Memory B cell (primary cell): ENCODE data around the gene ARR3.
"Not testable (repeated sequence)": the region's sequence is repeated elsewhere in the genome, so short reads cannot be mapped to it uniquely, and the experiment has no call there.

ENCODE experiments used
- ATAC-seq: fragments of 150-1000 bp; cut with Tn5 transposase; 2 replicates; pipeline ENCODE4 v1.10.0; 2021; ENCODE audit warnings: low read depth, mild to moderate bottlenecking, moderate library complexity
- DNase-seq, 2 donors: peaks; one replicate each; pipeline ENCODE4 v3.0.0; 2022; ENCODE audit warnings: low spot score in 2 of 2
- H3K27ac Mint-ChIP-seq: one replicate; pipeline ENCODE4 v1.8.0; 2022; ENCODE audit warnings: mild to moderate bottlenecking, moderate library complexity, mixed read lengths
- H3K27me3 Mint-ChIP-seq: one replicate; pipeline ENCODE4 v1.8.0; 2022; ENCODE audit warnings: mixed read lengths
- H3K36me3 Mint-ChIP-seq: one replicate; pipeline ENCODE4 v1.8.0; 2022; ENCODE audit warnings: mild to moderate bottlenecking, mixed read lengths
- H3K4me1 Mint-ChIP-seq: one replicate; pipeline ENCODE4 v1.8.0; 2022; ENCODE audit warnings: mixed read lengths
- H3K4me3 Mint-ChIP-seq: one replicate; pipeline ENCODE4 v1.8.0; 2022; ENCODE audit warnings: mild to moderate bottlenecking, moderate library complexity, mixed read lengths
- H3K9me3 Mint-ChIP-seq: one replicate; pipeline ENCODE4 v1.8.0; 2022; ENCODE audit warnings: mixed read lengths

ARR3 gene

GRCh38 chrX:70268034-70268433 is at the start of gene ARR3:
Gene ARR3 (plus strand): TSS chrX:70268334. CDS start chrX:70269386, 1,052 bp downstream.
- DNase-seq, result no peak
- no peaks in the 10 kb centered on the region for H3K27me3 Mint-ChIP-seq
- peaks cover 7% of the 10 kb centered on the region for H3K36me3 Mint-ChIP-seq
- H3K27ac Mint-ChIP-seq, result no peak within 1 kb of the TSS
- no peak for ATAC-seq
- H3K9me3 Mint-ChIP-seq, result no peaks in the 10 kb centered on the region
- no peak within 1 kb of the TSS for H3K4me3 Mint-ChIP-seq
- no peaks in the 10 kb centered on the region for H3K4me1 Mint-ChIP-seq

GRCh38 chrX:70219938-70220764 is 48.0 kb upstream of the ARR3 start:
- H3K27me3 Mint-ChIP-seq, result no peaks in the 10 kb centered on the region
- no peaks in the 10 kb centered on the region for H3K9me3 Mint-ChIP-seq
- no peaks in the 10 kb centered on the region for H3K36me3 Mint-ChIP-seq
- DNase-seq (no peak), ATAC-seq (no peak)
- no peak overlapping the region for H3K4me3 Mint-ChIP-seq
- no peak overlapping the region for H3K27ac Mint-ChIP-seq
- no peaks in the 10 kb centered on the region for H3K4me1 Mint-ChIP-seq

GRCh38 chrX:70226048-70226447 is 42.1 kb upstream of the ARR3 start:
- Mint-ChIP-seq H3K4me3 (no peak overlapping the region), H3K27me3 (no peaks in the 10 kb centered on the region), H3K9me3 (no peaks in the 10 kb centered on the region), H3K4me1 (no peaks in the 10 kb centered on the region), H3K36me3 (no peaks in the 10 kb centered on the region), H3K27ac (no peak overlapping the region)
- ATAC-seq (no peak), DNase-seq (no peak)

- Mint-ChIP-seq H3K9me3 (no peaks in the 10 kb centered on the region), H3K36me3 (no peaks in the 10 kb centered on the region), H3K27ac (no peak overlapping the region), H3K27me3 (no peaks in the 10 kb centered on the region), H3K4me3 (no peak overlapping the region), H3K4me1 (no peaks in the 10 kb centered on the region)
- DNase-seq (no peak), ATAC-seq (no peak)
These were observed 41.4 kb upstream of the ARR3 start for GRCh38 chrX:70226687-70227086.

GRCh38 chrX:70231666-70232065 is 36.5 kb upstream of the ARR3 start:
- no peaks in the 10 kb centered on the region for H3K27me3 Mint-ChIP-seq
- H3K4me3 Mint-ChIP-seq, result no peak overlapping the region
- DNase-seq, result no peak
- H3K4me1 Mint-ChIP-seq, result no peaks in the 10 kb centered on the region
- ATAC-seq, result no peak
- no peaks in the 10 kb centered on the region for H3K9me3 Mint-ChIP-seq
- no peak overlapping the region for H3K27ac Mint-ChIP-seq
- peaks cover 2% of the 10 kb centered on the region for H3K36me3 Mint-ChIP-seq

- no peak for ATAC-seq
- Mint-ChIP-seq H3K4me3 (no peak within 1 kb of the TSS), H3K27ac (no peak within 1 kb of the TSS), H3K4me1 (no peaks in the 10 kb centered on the region), H3K27me3 (no peaks in the 10 kb centered on the region), H3K36me3 (peaks cover 2% of the 10 kb centered on the region), H3K9me3 (no peaks in the 10 kb centered on the region)
- no peak for DNase-seq
These were observed 33.8 kb upstream of the ARR3 start, which contains the start of gene AWAT1 for GRCh38 chrX:70234355-70234754. Gene AWAT1 (plus strand): TSS chrX:70234655. CDS start chrX:70234696, 41 bp downstream.

GRCh38 chrX:70240751-70241150 is 27.4 kb upstream of the ARR3 start:
- Mint-ChIP-seq H3K36me3 (no peaks in the 10 kb centered on the region), H3K4me3 (no peak overlapping the region), H3K9me3 (no peaks in the 10 kb centered on the region), H3K27me3 (no peaks in the 10 kb centered on the region), H3K27ac (no peak overlapping the region), H3K4me1 (no peaks in the 10 kb centered on the region)
- DNase-seq (no peak), ATAC-seq (no peak)

GRCh38 chrX:70241501-70241900 is 26.6 kb upstream of the ARR3 start:
- Mint-ChIP-seq H3K27me3 (no peaks in the 10 kb centered on the region), H3K9me3 (no peaks in the 10 kb centered on the region), H3K4me3 (no peak overlapping the region), H3K36me3 (no peaks in the 10 kb centered on the region), H3K4me1 (no peaks in the 10 kb centered on the region), H3K27ac (no peak overlapping the region)
- DNase-seq, result no peak
- no peak for ATAC-seq

GRCh38 chrX:70243601-70244000 is 24.5 kb upstream of the ARR3 start:
- H3K4me1 Mint-ChIP-seq, H3K9me3 Mint-ChIP-seq, H3K36me3 Mint-ChIP-seq, H3K27me3 Mint-ChIP-seq, H3K27ac Mint-ChIP-seq, DNase-seq, ATAC-seq, H3K4me3 Mint-ChIP-seq: not testable (repeated sequence)

GRCh38 chrX:70244881-70245280 is 23.3 kb upstream of the ARR3 start:
- H3K36me3 Mint-ChIP-seq, result no peaks in the 10 kb centered on the region
- H3K4me1 Mint-ChIP-seq, result no peaks in the 10 kb centered on the region
- no peak overlapping the region for H3K27ac Mint-ChIP-seq
- no peaks in the 10 kb centered on the region for H3K27me3 Mint-ChIP-seq
- H3K4me3 Mint-ChIP-seq, result no peak overlapping the region
- ATAC-seq, result no peak
- no peaks in the 10 kb centered on the region for H3K9me3 Mint-ChIP-seq
- no peak for DNase-seq

- no peaks in the 10 kb centered on the region for H3K27me3 Mint-ChIP-seq
- no peaks in the 10 kb centered on the region for H3K9me3 Mint-ChIP-seq
- ATAC-seq (no peak), DNase-seq (no peak)
- no peak overlapping the region for H3K27ac Mint-ChIP-seq
- no peaks in the 10 kb centered on the region for H3K4me1 Mint-ChIP-seq
- no peaks in the 10 kb centered on the region for H3K36me3 Mint-ChIP-seq
- no peak overlapping the region for H3K4me3 Mint-ChIP-seq
These were observed 20.9 kb upstream of the ARR3 start for GRCh38 chrX:70247252-70247651.

GRCh38 chrX:70252491-70252890 is 15.6 kb upstream of the ARR3 start:
- Mint-ChIP-seq H3K27me3 (no peaks in the 10 kb centered on the region), H3K9me3 (no peaks in the 10 kb centered on the region), H3K27ac (no peak overlapping the region), H3K36me3 (peaks cover 18% of the 10 kb centered on the region), H3K4me1 (no peaks in the 10 kb centered on the region), H3K4me3 (no peak overlapping the region)
- DNase-seq, result no peak
- ATAC-seq, result no peak

- peaks cover 18% of the 10 kb centered on the region for H3K36me3 Mint-ChIP-seq
- no peaks in the 10 kb centered on the region for H3K4me1 Mint-ChIP-seq
- no peak overlapping the region for H3K27ac Mint-ChIP-seq
- H3K9me3 Mint-ChIP-seq, result no peaks in the 10 kb centered on the region
- DNase-seq (no peak), ATAC-seq (no peak)
- no peaks in the 10 kb centered on the region for H3K27me3 Mint-ChIP-seq
- H3K4me3 Mint-ChIP-seq, result no peak overlapping the region
These were observed 14.6 kb upstream of the ARR3 start for GRCh38 chrX:70253377-70254062.

GRCh38 chrX:70254063-70254400 is 14.1 kb upstream of the ARR3 start:
- DNase-seq (no peak), ATAC-seq (no peak)
- Mint-ChIP-seq H3K27me3 (no peaks in the 10 kb centered on the region), H3K4me3 (no peak overlapping the region), H3K4me1 (no peaks in the 10 kb centered on the region), H3K9me3 (no peaks in the 10 kb centered on the region), H3K27ac (no peak overlapping the region), H3K36me3 (peaks cover 18% of the 10 kb centered on the region)

GRCh38 chrX:70254909-70255308 is 13.2 kb upstream of the ARR3 start:
- Mint-ChIP-seq H3K9me3 (no peaks in the 10 kb centered on the region), H3K4me3 (no peak overlapping the region), H3K27me3 (no peaks in the 10 kb centered on the region), H3K27ac (no peak overlapping the region), H3K36me3 (peaks cover 18% of the 10 kb centered on the region), H3K4me1 (no peaks in the 10 kb centered on the region)
- DNase-seq (no peak), ATAC-seq (no peak)
